Left lung (tissue), 10 donors: ENCODE data around the gene GSTM2. TPM values are rescaled to one million over a fixed set of nuclear protein-coding genes. Genes with fewer than 3 reads are reported as not detected.
"Not testable (repeated sequence)": the region's sequence is repeated elsewhere in the genome, so short reads cannot be mapped to it uniquely, and the experiment has no call there.

Experiments used
- ATAC-seq: fragments of 200-7000 bp; cut with Tn5 transposase; one replicate; pipeline ENCODE4 v1.9.1; 2020; ENCODE audit warnings: moderate library complexity
- DNase-seq, 4 donors: peaks; one replicate each; pipeline ENCODE4 v3.0.0-alpha.2; 2013 to 2020
- H3K27ac ChIP-seq, 2 donors: fragments of 200-600 bp; sonication (generic) in 1 of 2; one replicate each; pipeline versions ENCODE4 v1.5.0 to v1.8.0; 2020 to 2021
- H3K27me3 ChIP-seq, 2 donors: fragments of 200-600 bp; sonication (generic) in 1 of 2; one replicate each; pipeline versions ENCODE4 v1.5.0 to v1.8.0; 2020 to 2021
- H3K36me3 ChIP-seq, 2 donors: fragments of 200-600 bp; sonication (generic) in 1 of 2; one replicate each; pipeline versions ENCODE4 v1.5.0 to v1.8.0; 2020 to 2021
- H3K4me1 ChIP-seq, 2 donors: fragments of 200-600 bp; one replicate each; pipeline ENCODE4 v1.8.0; 2021
- H3K4me3 ChIP-seq, 2 donors: fragments of 200-600 bp; sonication (generic) in 1 of 2; one replicate each; pipeline versions ENCODE4 v1.5.0 to v1.8.0; 2020 to 2021; ENCODE audit warnings: mild to moderate bottlenecking in 1 of 2
- H3K9me3 ChIP-seq, 2 donors: fragments of 200-600 bp; sonication (generic) in 1 of 2; one replicate each; pipeline versions ENCODE4 v1.5.0 to v1.8.0; 2020 to 2021
- intact Hi-C, 2 donors: fragments of 100-400 bp; cut with DNase I; formaldehyde crosslinking; loops; one replicate each; pipeline versions ENCODE4 v1.11.2 to v1.14.2; 2022
- polyA plus RNA-seq, 6 donors: library from polyadenylated mRNA; unstranded; fragments of 120-200 nt; gene quantifications; one replicate each; pipeline ENCODE4 v1.2.1, GENCODE V29; 2013; ENCODE audit not compliant: insufficient read length in 6 of 6
- total RNA-seq, 2 donors: library from RNA; stranded (reverse); fragmentation: NEBNext Ultra II Directional; extraction: Animal tissue kit (Norgen Biotek cat#: 25700); gene quantifications; one replicate each; pipeline ENCODE4 v1.2.1, GENCODE V29; 2021
- TF ChIP-seq, protein P1 (sequence below), 2 donors: fragments of 200-600 bp; sonication (generic) in 1 of 2; IDR thresholded peaks; one replicate each; pipeline versions ENCODE4 v1.5.0 to v1.8.0; 2021; ENCODE audit warnings: antibody characterized with exemption in 2 of 2
- donor health status: DM: no; HTN: yes; CAD: no.
- donor health status: DM: no; HTN: no; CAD: no.

GSTM2 gene
- total and polyA plus RNA-seq, 8 donors = 25.4 to 281 (median 225) TPM

- ATAC-seq, H3K4me1 ChIP-seq, intact Hi-C loops: not testable (repeated sequence)
Measured at GRCh38 chr1:109687109-109687508, 19.3 kb downstream of the GSTM2 start.

DNA sequence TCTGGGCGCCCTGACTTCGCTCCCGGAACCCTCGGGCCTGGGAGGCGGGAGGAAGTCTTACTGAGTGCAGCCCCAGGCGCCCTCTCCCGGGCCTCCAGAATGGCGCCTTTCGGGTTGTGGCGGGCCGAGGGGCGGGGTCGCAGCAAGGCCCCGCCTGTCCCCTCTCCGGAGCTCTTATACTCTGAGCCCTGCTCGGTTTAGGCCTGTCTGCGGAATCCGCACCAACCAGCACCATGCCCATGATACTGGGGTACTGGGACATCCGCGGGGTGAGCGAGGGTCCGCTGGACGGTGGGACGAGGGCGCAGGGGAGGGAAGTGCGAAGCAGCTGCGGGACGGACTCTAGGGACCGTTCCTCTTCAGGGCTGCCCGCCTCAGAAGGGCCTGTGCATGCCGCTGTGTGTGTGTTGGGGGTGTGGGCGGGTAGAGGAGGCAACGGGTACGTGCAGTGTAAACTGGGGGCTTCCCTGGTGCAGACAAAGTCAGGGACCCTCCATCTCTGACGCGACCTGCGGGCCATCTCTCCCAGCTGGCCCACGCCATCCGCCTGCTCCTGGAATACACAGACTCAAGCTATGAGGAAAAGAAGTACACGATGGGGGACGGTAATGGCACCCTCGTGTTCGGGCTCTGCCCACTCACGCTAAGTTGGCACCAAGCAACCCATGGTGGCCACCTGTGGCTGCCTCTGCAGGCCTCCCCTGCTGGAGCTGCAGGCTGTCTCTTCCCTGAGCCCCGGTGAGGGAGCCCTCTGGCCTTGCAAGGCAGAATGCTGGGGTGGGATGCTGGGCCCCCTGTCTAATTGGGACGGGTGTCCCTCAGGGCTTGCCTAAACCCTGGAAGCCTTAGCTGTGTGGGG is 20.0 kb downstream of the GSTM2 start, which contains the start of gene GSTM1:
Gene GSTM1, plus strand, starts transcription at position 177 of the 859 bp plus-strand sequence. Its CDS starts 57 bp downstream, at position 234.
- peak in 2 of 4 donors; percentile 83 to 93 for DNase-seq

More at GRCh38 chr1:109687109-109687508, 19.3 kb downstream of the GSTM2 start:
- H3K27ac ChIP-seq = peak overlapping the region in 1 of 2 donors; percentile 61
- H3K4me3 ChIP-seq = peak overlapping the region in 1 of 2 donors; percentile 45
- not testable (repeated sequence) for H3K36me3 ChIP-seq, DNase-seq, H3K9me3 ChIP-seq, H3K27me3 ChIP-seq

DNA sequence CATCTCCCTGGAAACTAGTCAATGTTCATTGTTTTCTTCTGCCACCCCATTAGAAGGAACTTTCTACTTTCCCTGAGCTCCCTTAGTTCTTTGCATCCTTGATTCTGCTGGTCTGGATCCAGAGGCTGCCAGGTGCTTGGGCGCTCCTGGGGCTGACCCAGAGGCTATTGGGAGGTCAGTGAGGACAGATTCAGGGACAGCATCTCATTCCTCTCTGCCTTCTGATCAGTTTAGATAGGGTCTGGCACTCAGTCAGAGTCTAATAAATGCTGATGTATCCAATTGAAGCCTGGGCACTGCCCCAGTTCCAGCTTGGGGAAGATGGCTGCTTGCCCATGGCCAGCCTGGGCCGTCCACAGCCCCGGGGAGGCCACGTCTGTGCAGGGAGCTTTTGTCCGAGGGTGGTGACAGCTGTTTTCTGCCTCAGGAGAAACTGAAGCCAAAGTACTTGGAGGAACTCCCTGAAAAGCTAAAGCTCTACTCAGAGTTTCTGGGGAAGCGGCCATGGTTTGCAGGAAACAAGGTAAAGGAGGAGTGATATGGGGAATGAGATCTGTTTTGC is 22.1 kb downstream of the GSTM2 start:
- no peak overlapping the region for H3K4me3 ChIP-seq
- H3K27me3 ChIP-seq = no peaks in the 10 kb centered on the region
- no peak overlapping the region for H3K27ac ChIP-seq
- H3K4me1 ChIP-seq = no peaks in the 10 kb centered on the region
- ATAC-seq = no peak
- no peaks in the 10 kb centered on the region for H3K9me3 ChIP-seq
- intact Hi-C loops = no loop called here
- TF ChIP-seq, protein P1, sequence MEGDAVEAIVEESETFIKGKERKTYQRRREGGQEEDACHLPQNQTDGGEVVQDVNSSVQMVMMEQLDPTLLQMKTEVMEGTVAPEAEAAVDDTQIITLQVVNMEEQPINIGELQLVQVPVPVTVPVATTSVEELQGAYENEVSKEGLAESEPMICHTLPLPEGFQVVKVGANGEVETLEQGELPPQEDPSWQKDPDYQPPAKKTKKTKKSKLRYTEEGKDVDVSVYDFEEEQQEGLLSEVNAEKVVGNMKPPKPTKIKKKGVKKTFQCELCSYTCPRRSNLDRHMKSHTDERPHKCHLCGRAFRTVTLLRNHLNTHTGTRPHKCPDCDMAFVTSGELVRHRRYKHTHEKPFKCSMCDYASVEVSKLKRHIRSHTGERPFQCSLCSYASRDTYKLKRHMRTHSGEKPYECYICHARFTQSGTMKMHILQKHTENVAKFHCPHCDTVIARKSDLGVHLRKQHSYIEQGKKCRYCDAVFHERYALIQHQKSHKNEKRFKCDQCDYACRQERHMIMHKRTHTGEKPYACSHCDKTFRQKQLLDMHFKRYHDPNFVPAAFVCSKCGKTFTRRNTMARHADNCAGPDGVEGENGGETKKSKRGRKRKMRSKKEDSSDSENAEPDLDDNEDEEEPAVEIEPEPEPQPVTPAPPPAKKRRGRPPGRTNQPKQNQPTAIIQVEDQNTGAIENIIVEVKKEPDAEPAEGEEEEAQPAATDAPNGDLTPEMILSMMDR (IDR thresholded peaks at IDR 0.05) = no peak
- no peaks in the 10 kb centered on the region for H3K36me3 ChIP-seq
- DNase-seq = no peak

More for the DNA sequence above, 20.0 kb downstream of the GSTM2 start, which contains the start of gene GSTM1:
- peak within 1 kb of the TSS in 1 of 2 donors; percentile 61 for H3K27ac ChIP-seq
- TF ChIP-seq, protein P1 (IDR thresholded peaks at IDR 0.05) = peak in 1 of 2 donors; percentile 31
- intact Hi-C loops = no loop called here
- no peaks in the 10 kb centered on the region for H3K4me1 ChIP-seq
- H3K27me3 ChIP-seq = no peaks in the 10 kb centered on the region
- no peaks in the 10 kb centered on the region for H3K9me3 ChIP-seq
- H3K36me3 ChIP-seq = no peaks in the 10 kb centered on the region
- ATAC-seq = no peak
- H3K4me3 ChIP-seq = peak within 1 kb of the TSS in 1 of 2 donors; percentile 45

- Histone ChIP-seq H3K4me1 (no peaks in the 10 kb centered on the region), H3K27ac (no peak overlapping the region), H3K36me3 (no peaks in the 10 kb centered on the region), H3K4me3 (no peak overlapping the region), H3K27me3 (no peaks in the 10 kb centered on the region), H3K9me3 (no peaks in the 10 kb centered on the region)
- TF ChIP-seq, protein P1 (IDR thresholded peaks at IDR 0.05) = no peak
- no peak for DNase-seq
- ATAC-seq = no peak
- intact Hi-C loops = no loop called here
Measured at GRCh38 chr1:109691759-109692158, 23.9 kb downstream of the GSTM2 start.

DNA sequence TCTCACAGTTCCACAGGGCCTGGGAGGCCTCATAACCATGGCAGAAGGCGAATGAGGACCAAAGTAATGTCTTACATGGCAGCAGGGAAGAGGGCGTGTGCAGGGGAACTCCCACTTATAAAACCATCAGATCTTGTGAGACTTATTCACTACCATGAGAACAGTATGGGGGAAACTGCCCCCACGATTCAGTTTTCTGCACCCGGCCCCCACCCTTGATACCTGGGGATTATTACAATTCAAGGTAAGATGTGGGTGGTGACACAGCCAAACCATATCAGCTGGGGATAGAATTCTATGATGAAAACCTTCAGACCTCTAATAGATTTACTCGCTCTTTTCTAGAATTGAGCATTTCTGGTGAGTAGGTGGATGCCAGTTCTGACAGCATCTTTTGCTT is 26.5 kb downstream of the GSTM2 start:
- H3K27me3 ChIP-seq, intact Hi-C loops, H3K9me3 ChIP-seq, DNase-seq, H3K4me1 ChIP-seq, H3K27ac ChIP-seq, H3K4me3 ChIP-seq, H3K36me3 ChIP-seq, ATAC-seq: not testable (repeated sequence)

DNA sequence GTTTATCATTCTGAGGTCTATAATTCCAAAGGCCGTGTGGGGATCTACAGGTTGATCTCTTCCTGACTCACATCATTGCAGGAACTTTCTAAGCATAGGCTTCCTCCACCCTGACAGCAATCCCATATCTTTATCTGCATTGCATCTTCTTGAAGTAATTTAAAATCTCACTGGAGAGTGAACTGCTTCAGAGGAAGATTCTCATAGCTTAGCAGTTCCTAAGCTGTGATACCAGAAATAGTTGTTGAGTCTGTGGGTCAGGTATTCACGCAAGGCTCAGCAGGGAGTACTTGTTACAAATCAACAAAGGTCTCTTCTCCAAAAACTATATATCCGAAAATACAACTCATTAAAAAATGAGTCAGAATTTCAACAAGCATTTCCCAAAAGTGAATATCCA is 27.3 kb downstream of the GSTM2 start:
- H3K27me3 ChIP-seq, ATAC-seq, DNase-seq, intact Hi-C loops, H3K4me1 ChIP-seq, H3K9me3 ChIP-seq, H3K27ac ChIP-seq, H3K4me3 ChIP-seq, H3K36me3 ChIP-seq: not testable (repeated sequence)
